Body of pancreas (tissue), 4 donors: ENCODE results near the gene FREM1.

Experiments used
- POLR2A ChIP-seq, 3 donors: fragments of 450-650 bp; IDR thresholded peaks; one replicate each; pipeline ENCODE4 v1.6.1; 2016; ENCODE audit warnings: antibody characterized with exemption in 3 of 3, mild to moderate bottlenecking in 2 of 3
- TF ChIP-seq, protein P1 (sequence below), 7 experiments: fragments of 450-650 bp in 4 of 7; fragments of 200-600 bp in 3 of 7; sonication (generic) in 3 of 7; IDR thresholded peaks; one replicate each; pipeline ENCODE4 v1.5.1; 2016 to 2019; ENCODE audit warnings: antibody characterized with exemption in 7 of 7

DNA sequence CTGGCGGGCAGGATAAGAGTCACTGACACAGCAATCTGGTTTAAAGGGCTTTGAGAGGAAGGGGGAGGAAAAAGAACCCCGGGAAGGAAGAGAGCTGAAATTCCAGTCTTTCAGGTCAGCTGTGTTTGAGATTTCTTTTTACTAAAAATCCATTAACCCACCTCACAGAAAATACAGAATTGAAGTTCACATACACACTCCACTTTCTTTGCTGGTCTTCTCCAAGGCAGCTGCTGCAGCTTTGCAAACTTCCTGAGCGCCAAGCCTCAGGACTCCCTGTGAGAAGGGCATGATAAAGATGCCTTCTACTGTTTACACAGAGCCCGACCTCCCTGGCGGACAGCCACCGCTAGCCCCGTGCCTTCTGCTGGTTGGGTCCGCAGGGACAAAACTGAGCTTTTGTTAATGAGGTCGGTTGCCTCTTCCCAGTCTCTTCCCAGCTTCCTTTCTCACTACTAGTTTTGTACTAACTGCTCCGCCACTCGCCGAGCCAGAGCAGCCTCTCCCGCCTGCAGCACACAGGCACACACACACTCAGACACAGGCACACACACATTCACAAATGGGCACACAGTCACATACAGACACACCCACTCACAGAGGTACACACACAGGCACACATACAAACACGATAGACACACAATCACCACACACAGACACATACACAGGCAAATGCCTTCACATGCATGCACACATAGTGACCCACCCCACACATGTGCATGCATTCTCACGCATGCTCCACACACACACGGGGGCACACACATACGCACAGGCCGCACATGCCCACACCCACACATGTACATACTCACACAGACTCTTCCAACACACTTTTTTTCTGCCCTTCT lies at the start of gene FREM1:
- peak in 2 of 3 donors; percentile 8 to 9 for TF ChIP-seq POLR2A (IDR thresholded peaks at IDR 0.05)
- TF ChIP-seq, protein P1, sequence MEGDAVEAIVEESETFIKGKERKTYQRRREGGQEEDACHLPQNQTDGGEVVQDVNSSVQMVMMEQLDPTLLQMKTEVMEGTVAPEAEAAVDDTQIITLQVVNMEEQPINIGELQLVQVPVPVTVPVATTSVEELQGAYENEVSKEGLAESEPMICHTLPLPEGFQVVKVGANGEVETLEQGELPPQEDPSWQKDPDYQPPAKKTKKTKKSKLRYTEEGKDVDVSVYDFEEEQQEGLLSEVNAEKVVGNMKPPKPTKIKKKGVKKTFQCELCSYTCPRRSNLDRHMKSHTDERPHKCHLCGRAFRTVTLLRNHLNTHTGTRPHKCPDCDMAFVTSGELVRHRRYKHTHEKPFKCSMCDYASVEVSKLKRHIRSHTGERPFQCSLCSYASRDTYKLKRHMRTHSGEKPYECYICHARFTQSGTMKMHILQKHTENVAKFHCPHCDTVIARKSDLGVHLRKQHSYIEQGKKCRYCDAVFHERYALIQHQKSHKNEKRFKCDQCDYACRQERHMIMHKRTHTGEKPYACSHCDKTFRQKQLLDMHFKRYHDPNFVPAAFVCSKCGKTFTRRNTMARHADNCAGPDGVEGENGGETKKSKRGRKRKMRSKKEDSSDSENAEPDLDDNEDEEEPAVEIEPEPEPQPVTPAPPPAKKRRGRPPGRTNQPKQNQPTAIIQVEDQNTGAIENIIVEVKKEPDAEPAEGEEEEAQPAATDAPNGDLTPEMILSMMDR (IDR thresholded peaks at IDR 0.05) = no peak
